ENCODE results near the gene OBSCN. TPM values are rescaled to one million over a fixed set of nuclear protein-coding genes. Genes with fewer than 3 reads are reported as not detected.
"Not testable (repeated sequence)": the region's sequence is repeated elsewhere in the genome, so short reads cannot be mapped to it uniquely, and the experiment has no call there.

OBSCN gene
- total RNA-seq, 1 donor from 2014 or later, result 10.2 TPM

DNA sequence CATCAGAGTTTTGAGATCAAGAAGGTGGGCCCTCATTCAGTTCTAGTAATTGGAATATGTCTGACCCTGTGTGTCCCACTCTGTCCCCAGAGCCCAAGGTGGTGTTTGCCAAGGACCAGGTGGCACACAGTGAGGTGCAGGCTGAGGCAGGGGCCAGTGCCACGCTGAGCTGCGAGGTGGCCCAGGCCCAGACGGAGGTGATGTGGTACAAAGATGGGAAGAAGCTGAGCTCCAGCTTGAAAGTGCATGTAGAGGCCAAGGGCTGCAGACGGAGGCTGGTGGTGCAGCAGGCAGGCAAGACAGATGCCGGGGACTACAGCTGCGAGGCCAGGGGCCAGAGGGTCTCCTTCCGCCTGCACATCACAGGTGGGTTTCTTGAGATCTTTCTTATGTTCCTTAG lies 35.2 kb downstream of the OBSCN start:
- DNase-seq (ENCODE audit: low spot score), result no peak
- H3K9me3 Mint-ChIP-seq (ENCODE audit: low read depth), result peaks cover 60% of the 10 kb centered on the region
- no peak overlapping the region for H3K27ac Mint-ChIP-seq (ENCODE audit: unreplicated experiment)
- TF ChIP-seq, protein P1, sequence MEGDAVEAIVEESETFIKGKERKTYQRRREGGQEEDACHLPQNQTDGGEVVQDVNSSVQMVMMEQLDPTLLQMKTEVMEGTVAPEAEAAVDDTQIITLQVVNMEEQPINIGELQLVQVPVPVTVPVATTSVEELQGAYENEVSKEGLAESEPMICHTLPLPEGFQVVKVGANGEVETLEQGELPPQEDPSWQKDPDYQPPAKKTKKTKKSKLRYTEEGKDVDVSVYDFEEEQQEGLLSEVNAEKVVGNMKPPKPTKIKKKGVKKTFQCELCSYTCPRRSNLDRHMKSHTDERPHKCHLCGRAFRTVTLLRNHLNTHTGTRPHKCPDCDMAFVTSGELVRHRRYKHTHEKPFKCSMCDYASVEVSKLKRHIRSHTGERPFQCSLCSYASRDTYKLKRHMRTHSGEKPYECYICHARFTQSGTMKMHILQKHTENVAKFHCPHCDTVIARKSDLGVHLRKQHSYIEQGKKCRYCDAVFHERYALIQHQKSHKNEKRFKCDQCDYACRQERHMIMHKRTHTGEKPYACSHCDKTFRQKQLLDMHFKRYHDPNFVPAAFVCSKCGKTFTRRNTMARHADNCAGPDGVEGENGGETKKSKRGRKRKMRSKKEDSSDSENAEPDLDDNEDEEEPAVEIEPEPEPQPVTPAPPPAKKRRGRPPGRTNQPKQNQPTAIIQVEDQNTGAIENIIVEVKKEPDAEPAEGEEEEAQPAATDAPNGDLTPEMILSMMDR (IDR thresholded peaks at IDR 0.05), result no peak
- H3K4me1 Mint-ChIP-seq (ENCODE audit: low read depth), result no peaks in the 10 kb centered on the region
- no peaks in the 10 kb centered on the region for H3K27me3 Mint-ChIP-seq (ENCODE audit: low read depth)
- no peak overlapping the region for H3K4me3 Mint-ChIP-seq (ENCODE audit: unreplicated experiment)
- peaks cover 70% of the 10 kb centered on the region for H3K36me3 Mint-ChIP-seq (ENCODE audit: low read depth)

DNA sequence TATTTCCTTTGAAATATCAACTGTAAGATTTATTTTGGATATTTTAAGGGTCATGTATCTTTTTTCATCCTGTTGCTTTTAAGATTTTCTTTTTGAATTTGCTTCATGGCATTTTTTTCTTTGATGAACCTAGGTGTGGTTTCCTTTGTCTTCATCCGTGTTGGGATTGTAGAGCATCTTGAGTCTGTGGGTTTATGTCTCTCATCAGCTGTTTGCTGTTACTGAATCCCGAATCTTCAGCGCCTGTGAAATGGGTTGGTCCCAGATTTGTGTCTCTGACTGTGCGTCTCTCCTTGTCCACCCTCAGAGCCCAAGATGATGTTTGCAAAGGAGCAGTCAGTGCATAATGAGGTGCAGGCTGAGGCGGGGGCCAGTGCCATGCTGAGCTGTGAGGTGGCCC lies 36.1 kb downstream of the OBSCN start:
- Mint-ChIP-seq H3K36me3 (ENCODE audit: low read depth) (peaks cover 65% of the 10 kb centered on the region), H3K9me3 (ENCODE audit: low read depth) (peaks cover 60% of the 10 kb centered on the region)
- not testable (repeated sequence) for DNase-seq (ENCODE audit: low spot score); H3K4me1 Mint-ChIP-seq (ENCODE audit: low read depth); H3K27me3 Mint-ChIP-seq (ENCODE audit: low read depth); H3K4me3 Mint-ChIP-seq (ENCODE audit: unreplicated experiment); H3K27ac Mint-ChIP-seq (ENCODE audit: unreplicated experiment)

DNA sequence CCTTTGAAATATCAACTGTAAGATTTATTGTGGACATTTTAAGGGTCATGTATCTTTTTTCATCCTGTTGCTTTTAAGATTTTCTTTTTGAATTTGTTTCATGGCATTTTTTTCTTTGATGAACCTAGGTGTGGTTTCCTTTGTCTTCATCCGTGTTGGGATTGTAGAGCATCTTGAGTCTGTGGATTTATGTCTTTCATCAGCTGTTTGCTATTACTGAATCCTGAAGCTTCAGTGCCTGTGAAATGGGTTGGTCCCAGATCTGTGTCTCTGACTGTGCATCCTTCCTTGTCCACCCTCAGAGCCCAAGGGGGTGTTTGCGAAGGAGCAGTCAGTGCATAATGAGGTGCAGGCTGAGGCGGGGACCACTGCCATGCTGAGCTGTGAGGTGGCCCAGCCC lies 37.3 kb downstream of the OBSCN start:
- Mint-ChIP-seq H3K4me3 (ENCODE audit: unreplicated experiment) (no peak overlapping the region), H3K4me1 (ENCODE audit: low read depth) (no peaks in the 10 kb centered on the region), H3K27ac (ENCODE audit: unreplicated experiment) (no peak overlapping the region), H3K9me3 (ENCODE audit: low read depth) (peaks cover 56% of the 10 kb centered on the region), H3K27me3 (ENCODE audit: low read depth) (no peaks in the 10 kb centered on the region), H3K36me3 (ENCODE audit: low read depth) (peaks cover 64% of the 10 kb centered on the region)
- no peak for DNase-seq (ENCODE audit: low spot score)
- TF ChIP-seq, protein P1 (IDR thresholded peaks at IDR 0.05), result no peak

DNA sequence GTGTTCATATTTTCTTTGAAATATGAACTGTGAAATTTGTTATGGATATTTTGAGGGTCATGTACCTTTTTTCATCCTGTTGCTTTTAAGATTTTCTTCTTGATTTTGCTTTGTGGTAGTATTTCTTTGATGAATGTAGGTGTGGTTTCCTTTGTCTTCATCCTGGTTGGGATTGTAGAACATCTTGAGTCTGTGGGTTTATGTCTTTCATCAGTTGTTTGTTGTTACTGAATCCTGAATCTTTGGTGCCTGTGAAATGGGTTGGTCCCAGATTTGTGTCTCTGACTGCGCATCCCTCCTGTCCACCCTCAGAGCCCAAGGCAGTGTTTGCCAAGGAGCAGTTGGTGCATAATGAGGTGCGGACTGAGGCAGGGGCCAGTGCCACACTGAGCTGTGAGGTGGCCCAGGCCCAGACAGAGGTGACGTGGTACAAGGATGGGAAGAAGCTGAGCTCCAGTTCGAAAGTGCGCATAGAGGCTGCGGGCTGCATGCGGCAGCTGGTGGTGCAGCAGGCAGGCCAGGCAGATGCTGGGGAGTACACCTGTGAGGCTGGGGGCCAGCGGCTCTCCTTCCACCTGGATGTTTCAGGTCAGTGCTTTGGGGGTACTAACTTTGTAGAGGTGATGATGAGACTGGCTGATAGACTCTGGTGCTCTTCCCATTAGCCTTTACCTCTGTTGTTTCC lies 38.5 kb downstream of the OBSCN start:
- H3K9me3 Mint-ChIP-seq (ENCODE audit: low read depth), result peaks cover 48% of the 10 kb centered on the region
- TF ChIP-seq, protein P1 (IDR thresholded peaks at IDR 0.05), result no peak
- no peak overlapping the region for H3K27ac Mint-ChIP-seq (ENCODE audit: unreplicated experiment)
- H3K36me3 Mint-ChIP-seq (ENCODE audit: low read depth), result peaks cover 55% of the 10 kb centered on the region
- DNase-seq (ENCODE audit: low spot score), result no peak
- no peaks in the 10 kb centered on the region for H3K27me3 Mint-ChIP-seq (ENCODE audit: low read depth)
- no peak overlapping the region for H3K4me3 Mint-ChIP-seq (ENCODE audit: unreplicated experiment)
- H3K4me1 Mint-ChIP-seq (ENCODE audit: low read depth), result no peaks in the 10 kb centered on the region

DNA sequence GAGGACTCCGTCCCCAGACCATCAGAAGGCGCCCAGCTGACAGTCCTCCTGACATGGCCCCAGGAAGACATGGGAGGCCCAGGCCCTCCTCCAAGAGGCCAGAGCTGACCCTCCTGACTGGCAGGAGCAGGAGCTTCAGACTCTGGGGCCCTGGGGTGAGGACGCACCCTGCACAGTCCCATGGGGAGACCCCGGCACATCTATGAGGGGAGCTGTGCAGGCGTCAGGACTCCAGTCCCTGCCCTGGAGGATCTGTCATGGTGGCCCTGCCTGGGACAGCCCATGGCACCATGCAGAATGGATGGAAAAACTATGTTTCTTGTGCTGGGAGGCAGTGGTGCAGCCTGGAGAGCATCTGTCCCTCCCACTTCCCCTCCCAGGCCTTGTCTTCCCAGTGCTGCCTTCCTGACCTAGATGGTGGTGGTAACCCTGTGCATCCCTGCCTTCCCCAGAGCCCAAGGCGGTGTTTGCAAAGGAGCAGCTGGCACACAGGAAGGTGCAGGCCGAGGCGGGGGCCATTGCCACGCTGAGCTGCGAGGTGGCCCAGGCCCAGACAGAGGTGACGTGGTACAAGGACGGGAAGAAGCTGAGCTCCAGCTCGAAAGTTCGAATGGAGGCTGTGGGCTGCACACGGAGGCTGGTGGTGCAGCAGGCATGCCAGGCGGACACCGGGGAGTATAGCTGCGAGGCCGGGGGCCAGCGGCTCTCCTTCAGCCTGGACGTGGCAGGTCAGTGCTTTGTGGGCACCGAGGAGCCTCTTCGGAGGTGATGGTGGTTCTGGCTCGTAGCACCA lies 41.9 kb downstream of the OBSCN start:
- no peak for DNase-seq (ENCODE audit: low spot score)
- Mint-ChIP-seq H3K4me3 (ENCODE audit: unreplicated experiment) (no peak overlapping the region), H3K36me3 (ENCODE audit: low read depth) (peaks cover 33% of the 10 kb centered on the region), H3K27ac (ENCODE audit: unreplicated experiment) (no peak overlapping the region), H3K9me3 (ENCODE audit: low read depth) (peaks cover 22% of the 10 kb centered on the region), H3K27me3 (ENCODE audit: low read depth) (no peaks in the 10 kb centered on the region), H3K4me1 (ENCODE audit: low read depth) (no peaks in the 10 kb centered on the region)
- TF ChIP-seq, protein P1 (IDR thresholded peaks at IDR 0.05), result no peak

DNA sequence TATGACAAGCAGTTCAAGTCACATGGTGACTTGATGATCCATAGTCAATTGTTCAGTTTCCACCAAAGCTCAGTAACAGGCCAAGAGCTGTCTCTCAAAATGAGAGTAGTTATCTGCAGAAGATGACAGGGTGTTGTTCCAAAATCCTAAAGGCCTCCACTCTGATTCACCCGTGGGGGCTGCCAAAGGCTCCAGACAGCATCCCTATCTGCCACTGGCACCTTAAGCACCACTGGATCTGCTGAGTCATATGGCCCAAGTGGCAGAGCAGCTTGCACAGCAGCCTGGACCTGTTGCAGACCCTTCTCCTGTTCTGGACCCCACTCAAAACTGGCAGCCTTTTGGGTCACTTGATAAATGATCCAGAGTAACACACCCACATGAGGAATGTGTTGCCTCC lies 44.6 kb downstream of the OBSCN start:
- H3K27me3 Mint-ChIP-seq (ENCODE audit: low read depth); H3K27ac Mint-ChIP-seq (ENCODE audit: unreplicated experiment); H3K4me3 Mint-ChIP-seq (ENCODE audit: unreplicated experiment); DNase-seq (ENCODE audit: low spot score); H3K4me1 Mint-ChIP-seq (ENCODE audit: low read depth): not testable (repeated sequence)
- peaks cover 11% of the 10 kb centered on the region for H3K9me3 Mint-ChIP-seq (ENCODE audit: low read depth)
- H3K36me3 Mint-ChIP-seq (ENCODE audit: low read depth), result peaks cover 12% of the 10 kb centered on the region
